Mesenchymal stem cell (in vitro differentiated cells and primary cell): Measurements from ENCODE around the gene CHD9.
"Not testable (repeated sequence)": the region's sequence is repeated elsewhere in the genome, so short reads cannot be mapped to it uniquely, and the experiment has no call there.

Source experiments
- DNase-seq: peaks from one replicate; pipeline ENCODE4 v3.0.0-alpha.2; 2013
- H2AFZ ChIP-seq: one replicate; pipeline ENCODE4 v1.6.1; 2013; ENCODE audit warnings: low read depth, mild to moderate bottlenecking, control low read depth, inconsistent platforms, low read length, moderate library complexity
- H2AK5ac ChIP-seq: 2 replicates; pipeline ENCODE4 v1.6.1; 2013; ENCODE audit warnings: low read length, moderate library complexity, mild to moderate bottlenecking, inconsistent platforms; ENCODE audit not compliant: severe bottlenecking
- H2BK120ac ChIP-seq: one replicate; pipeline ENCODE4 v1.6.1; 2013; ENCODE audit warnings: low read depth, mild to moderate bottlenecking, inconsistent platforms, low read length, moderate library complexity
- H2BK12ac ChIP-seq, 2 experiments: one replicate each; pipeline ENCODE4 v1.6.1; 2013; ENCODE audit warnings: inconsistent platforms in 2 of 2, low read length in 2 of 2, mild to moderate bottlenecking in 2 of 2, moderate library complexity in 2 of 2, control low read depth in 1 of 2
- H2BK15ac ChIP-seq: one replicate; pipeline ENCODE4 v1.6.1; 2013; ENCODE audit warnings: mild to moderate bottlenecking, low read depth, inconsistent platforms; ENCODE audit not compliant: poor library complexity, severe bottlenecking
- H2BK5ac ChIP-seq: 2 replicates; pipeline ENCODE4 v1.6.1; 2013; ENCODE audit warnings: low read depth, mild to moderate bottlenecking, low read length, control low read depth, inconsistent platforms; ENCODE audit not compliant: poor library complexity, severe bottlenecking
- H3K14ac ChIP-seq, 2 experiments: one replicate each; pipeline ENCODE4 v1.6.1; 2013; ENCODE audit warnings: inconsistent platforms in 2 of 2, low read length in 2 of 2, control low read depth in 1 of 2, mild to moderate bottlenecking in 1 of 2, moderate library complexity in 1 of 2
- H3K18ac ChIP-seq, 2 experiments: one replicate each; pipeline ENCODE4 v1.6.1; 2013; ENCODE audit warnings: inconsistent platforms in 2 of 2, low read length in 2 of 2, control low read depth in 1 of 2, low read depth in 1 of 2, mild to moderate bottlenecking in 1 of 2
- H3K23ac ChIP-seq, 2 experiments: one replicate each; pipeline ENCODE4 v1.6.1; 2013; ENCODE audit warnings: inconsistent platforms in 2 of 2, low read length in 2 of 2, mild to moderate bottlenecking in 2 of 2, moderate library complexity in 2 of 2, control low read depth in 1 of 2
- H3K27ac ChIP-seq: 2 replicates; pipeline ENCODE4 v1.5.1; 2013; ENCODE audit warnings: mild to moderate bottlenecking, moderate library complexity, low read length, control low read depth, inconsistent platforms; ENCODE audit not compliant: poor library complexity, severe bottlenecking
- H3K27me3 ChIP-seq, 2 experiments: 2 replicates each; pipeline versions ENCODE4 v1.6.1 to v1.7.0; 2013; ENCODE audit warnings: low read length in 2 of 2, mild to moderate bottlenecking in 2 of 2, moderate library complexity in 2 of 2, control low read depth in 1 of 2, inconsistent platforms in 1 of 2; ENCODE audit not compliant: control insufficient read depth in 1 of 2, insufficient read depth in 1 of 2
- H3K36me3 ChIP-seq, 2 experiments: 2 replicates each; pipeline versions ENCODE4 v1.6.1 to v1.7.0; 2013; ENCODE audit warnings: low read length in 2 of 2, control low read depth in 1 of 2, inconsistent platforms in 1 of 2, low read depth in 1 of 2, mild to moderate bottlenecking in 1 of 2; ENCODE audit not compliant: insufficient read depth in 2 of 2, control insufficient read depth in 1 of 2
- H3K4ac ChIP-seq, 2 experiments: one replicate each; pipeline ENCODE4 v1.6.1; 2013; ENCODE audit warnings: inconsistent platforms in 2 of 2, low read length in 2 of 2, mild to moderate bottlenecking in 2 of 2, moderate library complexity in 2 of 2, control low read depth in 1 of 2, low read depth in 1 of 2
- H3K4me1 ChIP-seq: 2 replicates; pipeline ENCODE4 v1.6.1; 2013; ENCODE audit warnings: low read depth, low read length, control low read depth; ENCODE audit not compliant: control insufficient read depth, insufficient read depth
- H3K4me2 ChIP-seq: 2 replicates; pipeline ENCODE4 v1.6.1; 2013; ENCODE audit warnings: low read length, mild to moderate bottlenecking, inconsistent platforms; ENCODE audit not compliant: poor library complexity, severe bottlenecking
- H3K4me3 ChIP-seq, 2 experiments: 2 replicates each; pipeline versions ENCODE4 v1.5.1 to v1.7.0; 2013; ENCODE audit warnings: low read length in 2 of 2, mild to moderate bottlenecking in 2 of 2, control low read depth in 1 of 2, low read depth in 1 of 2; ENCODE audit not compliant: insufficient read depth in 1 of 2
- H3K79me1 ChIP-seq: replicated peaks from 2 replicates; pipeline ENCODE4 v1.6.1; 2013; ENCODE audit warnings: mild to moderate bottlenecking, control low read depth, low read length, inconsistent platforms; ENCODE audit not compliant: poor library complexity, severe bottlenecking
- H3K9ac ChIP-seq: 2 replicates; pipeline ENCODE4 v1.7.0; 2013; ENCODE audit warnings: mild to moderate bottlenecking, low read length, moderate library complexity
- H3K9me3 ChIP-seq: 2 replicates; pipeline ENCODE4 v1.7.0; 2013; ENCODE audit warnings: mild to moderate bottlenecking, low read length; ENCODE audit not compliant: control insufficient read depth
- H4K8ac ChIP-seq: one replicate; pipeline ENCODE4 v1.6.1; 2013; ENCODE audit warnings: inconsistent platforms, mild to moderate bottlenecking, low read length, moderate library complexity
- H4K91ac ChIP-seq: one replicate; pipeline ENCODE4 v1.6.1; 2013; ENCODE audit warnings: mild to moderate bottlenecking, low read length, inconsistent platforms
- WGBS: methylation state at CpG from one replicate; pipeline ENCODE4 v1.1.7; 2013; ENCODE audit warnings: mixed read lengths; 5-methylcytosine and 5-hydroxymethylcytosine counted together

Gene CHD9

GRCh38 chr16:53075461-53075860, 20.7 kb downstream of the CHD9 start:
- H2BK5ac ChIP-seq, H3K27ac ChIP-seq, H4K8ac ChIP-seq, H3K36me3 ChIP-seq, H2BK15ac ChIP-seq, H2BK12ac ChIP-seq, H3K4ac ChIP-seq, H3K4me3 ChIP-seq, H3K14ac ChIP-seq, H2AK5ac ChIP-seq, H2BK120ac ChIP-seq, H3K18ac ChIP-seq, H3K27me3 ChIP-seq, H3K4me2 ChIP-seq, H3K9ac ChIP-seq, H3K4me1 ChIP-seq, DNase-seq, H3K23ac ChIP-seq, H4K91ac ChIP-seq, H3K9me3 ChIP-seq, H2AFZ ChIP-seq: not testable (repeated sequence)
- peaks cover 34% of the 10 kb centered on the region for H3K79me1 ChIP-seq
- 89% methylated on average over 4 of the region's 7 CpGs for WGBS

DNA sequence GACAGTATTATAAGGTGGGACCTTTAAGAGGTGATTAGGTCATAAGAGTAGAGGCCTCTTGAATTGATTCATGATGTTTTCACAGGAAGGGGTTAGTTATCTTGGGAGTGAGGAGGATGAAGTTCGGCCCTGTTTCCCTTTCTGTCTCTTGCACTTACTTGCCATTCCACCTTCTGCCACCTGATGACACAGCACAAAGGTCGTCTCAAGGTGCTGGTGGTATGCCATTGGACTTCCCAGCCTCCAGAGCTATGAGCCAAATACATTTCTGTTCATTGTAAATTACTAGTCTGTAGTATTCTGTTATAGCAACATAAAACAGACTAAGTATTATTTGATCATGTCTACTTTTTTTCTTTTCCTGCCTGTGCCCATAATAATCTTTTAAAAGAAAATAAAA, 23.5 kb downstream of the CHD9 start:
- Histone ChIP-seq H2BK120ac (no peak overlapping the region), H2BK12ac (no peak overlapping the region)

GRCh38 chr16:53078765-53079485, 24.1 kb downstream of the CHD9 start:
- Histone ChIP-seq H2AK5ac (no peak overlapping the region), H3K79me1 (peaks cover 29% of the 10 kb centered on the region), H3K27me3 (no peaks in the 10 kb centered on the region), H3K4ac (no peak overlapping the region), H2AFZ (no peak overlapping the region), H3K36me3 (peaks cover 0 to 3% of the 10 kb centered on the region in 2 experiments), H3K27ac (no peak overlapping the region), H3K4me1 (peaks cover 7% of the 10 kb centered on the region), H3K9me3 (no peaks in the 10 kb centered on the region), H3K14ac (no peak overlapping the region), H2BK120ac (no peak overlapping the region), H4K8ac (no peak overlapping the region), H3K23ac (no peak overlapping the region), H3K9ac (no peak overlapping the region), H3K4me2 (no peak overlapping the region), H4K91ac (no peak overlapping the region), H3K18ac (no peak overlapping the region), H2BK5ac (no peak overlapping the region), H2BK15ac (no peak overlapping the region), H2BK12ac (no peak overlapping the region), H3K4me3 (no peak overlapping the region)
- 94% methylated on average over 5 of the region's 6 CpGs for WGBS
- no peak for DNase-seq

More for the DNA sequence above, 23.5 kb downstream of the CHD9 start:
- H3K79me1 ChIP-seq, result peaks cover 28% of the 10 kb centered on the region
- H2BK5ac ChIP-seq, result no peak overlapping the region
- peaks cover 7% of the 10 kb centered on the region for H3K4me1 ChIP-seq
- H2BK15ac ChIP-seq, result no peak overlapping the region
- 80% methylated on average over 1 of the region's 2 CpGs for WGBS
- H3K4me3 ChIP-seq, result no peak overlapping the region
- no peaks in the 10 kb centered on the region for H3K27me3 ChIP-seq
- H3K14ac ChIP-seq, result no peak overlapping the region
- no peak overlapping the region for H4K8ac ChIP-seq
- no peak overlapping the region for H3K23ac ChIP-seq
- no peak overlapping the region for H3K18ac ChIP-seq
- no peak overlapping the region for H3K9ac ChIP-seq
- no peak overlapping the region for H2AK5ac ChIP-seq
- no peak overlapping the region for H3K4ac ChIP-seq
- H2AFZ ChIP-seq, result no peak overlapping the region
- H4K91ac ChIP-seq, result no peak overlapping the region
- H3K9me3 ChIP-seq, result no peaks in the 10 kb centered on the region
- H3K27ac ChIP-seq, result no peak overlapping the region
- H3K4me2 ChIP-seq, result no peak overlapping the region
- H3K36me3 ChIP-seq, result peaks cover 0 to 3% of the 10 kb centered on the region in 2 experiments
- DNase-seq, result no peak

DNA sequence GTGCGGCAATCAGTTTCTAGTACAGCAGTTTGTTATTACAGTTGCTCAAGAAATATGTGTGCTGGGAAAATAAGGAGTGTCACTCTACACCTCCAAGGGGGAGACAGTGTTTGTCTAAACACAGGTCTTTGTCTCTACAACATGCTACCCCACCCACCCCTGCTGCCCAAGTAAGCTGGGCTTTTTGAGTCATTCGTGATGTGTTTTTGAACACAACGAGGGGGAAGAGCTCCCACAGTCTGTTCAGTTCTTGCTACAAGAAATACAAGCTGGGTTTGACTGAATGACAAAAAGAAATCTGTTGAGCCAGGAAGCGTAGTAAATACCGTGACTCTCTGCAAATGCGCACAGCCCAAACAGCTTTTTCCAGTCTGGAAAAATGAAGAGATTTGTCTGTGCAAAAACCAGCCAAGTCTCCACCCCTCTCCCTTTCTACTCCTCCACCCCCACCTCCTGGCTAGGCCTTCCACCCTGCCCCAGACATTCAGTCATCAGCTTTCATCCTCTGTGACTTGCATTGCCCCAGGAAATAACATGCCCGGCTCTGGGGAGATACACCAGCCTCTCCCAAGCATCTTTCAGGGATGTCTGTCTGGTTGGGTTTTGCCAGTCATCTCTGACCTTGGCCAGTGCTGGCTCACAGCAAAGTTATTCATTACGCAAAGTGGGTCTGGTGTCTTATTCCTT, 25.7 kb downstream of the CHD9 start:
- peak overlapping the region in 1 of 2 experiments; percentile 47 for H3K4me3 ChIP-seq
- no peaks in the 10 kb centered on the region for H3K36me3 ChIP-seq
- no peak overlapping the region for H2BK15ac ChIP-seq
- H3K9ac ChIP-seq, result peak overlapping the region; percentile 76
- 61% methylated on average over 7 of the region's 8 CpGs for WGBS
- H3K4me1 ChIP-seq, result peaks cover 9% of the 10 kb centered on the region
- H2BK5ac ChIP-seq, result no peak overlapping the region
- peak; percentile 86 for DNase-seq
- H3K9me3 ChIP-seq, result no peaks in the 10 kb centered on the region
- H3K4ac ChIP-seq, result no peak overlapping the region
- peak overlapping the region; percentile 79 for H2AK5ac ChIP-seq
- no peak overlapping the region for H3K4me2 ChIP-seq
- H2AFZ ChIP-seq, result no peak overlapping the region
- no peak overlapping the region for H3K18ac ChIP-seq
- peak overlapping the region; percentile 72 for H3K27ac ChIP-seq
- H2BK12ac ChIP-seq, result peak overlapping the region in 1 of 2 experiments; percentile 25
- no peak overlapping the region for H4K91ac ChIP-seq
- H3K23ac ChIP-seq, result no peak overlapping the region
- H3K27me3 ChIP-seq, result no peaks in the 10 kb centered on the region
- H4K8ac ChIP-seq, result no peak overlapping the region
- peaks cover 29% of the 10 kb centered on the region for H3K79me1 ChIP-seq
- H2BK120ac ChIP-seq, result no peak overlapping the region
- peak overlapping the region in 1 of 2 experiments; percentile 29 for H3K14ac ChIP-seq
